H9 (cell line): Measurements from ENCODE around the gene MCEMP1. TPM values are rescaled to one million over a fixed set of nuclear protein-coding genes. Genes with fewer than 3 reads are reported as not detected.

Source experiments
- DNase-seq: peaks from one replicate; pipeline ENCODE4 v3.0.0-alpha.2; 2017
- H2AFZ ChIP-seq: one replicate; pipeline ENCODE4 v1.6.1; 2013; ENCODE audit warnings: mild to moderate bottlenecking, low read length, control low read depth, moderate library complexity
- H2AK5ac ChIP-seq: 2 replicates; pipeline ENCODE4 v1.6.1; 2013; ENCODE audit warnings: low read length, control low read depth, mixed read lengths; ENCODE audit not compliant: insufficient read length
- H2BK120ac ChIP-seq: one replicate; pipeline ENCODE4 v1.6.1; 2013; ENCODE audit warnings: low read depth, mild to moderate bottlenecking, low read length, control low read depth, inconsistent platforms; ENCODE audit not compliant: poor library complexity, severe bottlenecking
- H2BK12ac ChIP-seq: 2 replicates; pipeline ENCODE4 v1.6.1; 2013; ENCODE audit warnings: low read length, control low read depth, mixed read lengths, low read depth; ENCODE audit not compliant: insufficient read length
- H2BK15ac ChIP-seq: 2 replicates; pipeline ENCODE4 v1.6.1; 2013; ENCODE audit warnings: low read depth, low read length, control low read depth
- H2BK20ac ChIP-seq: one replicate; pipeline ENCODE4 v1.6.1; 2013; ENCODE audit warnings: low read depth, mild to moderate bottlenecking, low read length, control low read depth, inconsistent platforms; ENCODE audit not compliant: poor library complexity, severe bottlenecking
- H2BK5ac ChIP-seq: 2 replicates; pipeline ENCODE4 v1.6.1; 2013; ENCODE audit warnings: low read length, control low read depth, mixed read lengths; ENCODE audit not compliant: insufficient read length
- H3K14ac ChIP-seq: 2 replicates; pipeline ENCODE4 v1.6.1; 2013; ENCODE audit warnings: low read length, control low read depth; ENCODE audit not compliant: insufficient read depth
- H3K18ac ChIP-seq: 2 replicates; pipeline ENCODE4 v1.6.1; 2013; ENCODE audit warnings: low read depth, mild to moderate bottlenecking, mixed read lengths, low read length, control low read depth; ENCODE audit not compliant: insufficient read length
- H3K23ac ChIP-seq: 2 replicates; pipeline ENCODE4 v1.6.1; 2013; ENCODE audit warnings: low read length, control low read depth, mixed read lengths, low read depth; ENCODE audit not compliant: insufficient read length
- H3K23me2 ChIP-seq: 2 replicates; pipeline ENCODE4 v1.6.1; 2013; ENCODE audit warnings: low read depth, mild to moderate bottlenecking, mixed read lengths, low read length, control low read depth; ENCODE audit not compliant: insufficient read length, poor library complexity, severe bottlenecking
- H3K27ac ChIP-seq: 2 replicates; pipeline ENCODE4 v1.5.1; 2013; ENCODE audit warnings: low read length, control low read depth, mixed read lengths, low read depth; ENCODE audit not compliant: insufficient read length
- H3K27me3 ChIP-seq: 2 replicates; pipeline ENCODE4 v1.6.1; 2013; ENCODE audit warnings: low read length, control low read depth, inconsistent platforms; ENCODE audit not compliant: insufficient read depth
- H3K4ac ChIP-seq: 2 replicates; pipeline ENCODE4 v1.6.1; 2013; ENCODE audit warnings: low read depth, mild to moderate bottlenecking, control low read depth, inconsistent platforms, low read length, moderate library complexity
- H3K4me1 ChIP-seq: 2 replicates; pipeline ENCODE4 v1.6.1; 2013; ENCODE audit warnings: low read length, control low read depth, inconsistent platforms; ENCODE audit not compliant: insufficient read depth
- H3K4me2 ChIP-seq: 2 replicates; pipeline ENCODE4 v1.6.1; 2013; ENCODE audit warnings: low read length, control low read depth, mixed read lengths; ENCODE audit not compliant: insufficient read length, insufficient read depth
- H3K56ac ChIP-seq: 2 replicates; pipeline ENCODE4 v1.6.1; 2013; ENCODE audit warnings: low read depth, mild to moderate bottlenecking, mixed read lengths, low read length, control low read depth; ENCODE audit not compliant: insufficient read length
- H3K79me1 ChIP-seq: 2 replicates; pipeline ENCODE4 v1.6.1; 2013; ENCODE audit warnings: low read depth, mild to moderate bottlenecking, moderate library complexity, low read length, control low read depth, inconsistent platforms; ENCODE audit not compliant: insufficient read depth, poor library complexity, severe bottlenecking
- H3K79me2 ChIP-seq: 2 replicates; pipeline ENCODE4 v1.6.1; 2013; ENCODE audit warnings: low read length, control low read depth, inconsistent platforms; ENCODE audit not compliant: insufficient read depth
- H3K9ac ChIP-seq: 2 replicates; pipeline ENCODE4 v1.6.1; 2013; ENCODE audit warnings: low read length, control low read depth, mixed read lengths; ENCODE audit not compliant: insufficient read length; ENCODE audit errors: extremely low read depth
- H3K9me3 ChIP-seq: one replicate; pipeline ENCODE4 v1.6.1; 2013; ENCODE audit warnings: low read depth, low read length, inconsistent platforms; ENCODE audit not compliant: control insufficient read depth
- H3T11ph ChIP-seq: one replicate; pipeline ENCODE4 v1.6.1; 2013; ENCODE audit warnings: mild to moderate bottlenecking, low read length, control low read depth, inconsistent platforms
- H4K20me1 ChIP-seq: one replicate; pipeline ENCODE4 v1.6.1; 2013; ENCODE audit not compliant: control insufficient read depth, insufficient read length, insufficient read depth
- H4K5ac ChIP-seq: 2 replicates; pipeline ENCODE4 v1.6.1; 2013; ENCODE audit warnings: low read depth, mild to moderate bottlenecking, mixed read lengths, low read length, control low read depth; ENCODE audit not compliant: insufficient read length
- H4K8ac ChIP-seq: replicated peaks from 2 replicates; pipeline ENCODE4 v1.6.1; 2013; ENCODE audit warnings: low read length, control low read depth, mixed read lengths, low read depth; ENCODE audit not compliant: insufficient read length
- H4K91ac ChIP-seq: 2 replicates; pipeline ENCODE4 v1.6.1; 2013; ENCODE audit warnings: low read depth, mild to moderate bottlenecking, moderate library complexity, mixed read lengths, low read length, control low read depth; ENCODE audit not compliant: insufficient read length
- H3K27ac Mint-ChIP-seq, 3 experiments: 2 replicates in 2 of 3; 3 replicates in 1 of 3; pipeline ENCODE4 v1.8.0; 2020 to 2021; ENCODE audit warnings: mixed read lengths in 3 of 3, mild to moderate bottlenecking in 1 of 3, moderate library complexity in 1 of 3
- H3K27me3 Mint-ChIP-seq: 2 replicates; pipeline ENCODE4 v1.8.0; 2021; ENCODE audit warnings: low read depth, mild to moderate bottlenecking, moderate library complexity, mixed read lengths
- H3K36me3 Mint-ChIP-seq, 3 experiments: 2 replicates in 2 of 3; 3 replicates in 1 of 3; pipeline ENCODE4 v1.8.0; 2020 to 2021; ENCODE audit warnings: low read depth in 3 of 3, mixed read lengths in 3 of 3; ENCODE audit not compliant: insufficient read depth in 1 of 3
- H3K4me1 Mint-ChIP-seq, 2 experiments: 2 replicates each; pipeline ENCODE4 v1.8.0; 2020; ENCODE audit warnings: mixed read lengths in 2 of 2
- H3K4me3 Mint-ChIP-seq, 2 experiments: 2 replicates in 1 of 2; 3 replicates in 1 of 2; pipeline ENCODE4 v1.8.0; 2020 to 2021; ENCODE audit warnings: mild to moderate bottlenecking in 2 of 2, mixed read lengths in 2 of 2, moderate library complexity in 1 of 2
- H3K9me3 Mint-ChIP-seq, 2 experiments: 2 replicates in 1 of 2; 3 replicates in 1 of 2; pipeline ENCODE4 v1.8.0; 2020; ENCODE audit warnings: mild to moderate bottlenecking in 2 of 2, mixed read lengths in 2 of 2, moderate library complexity in 1 of 2
- CTCF ChIP-seq: fragments of 200-600 bp; sonication (generic); conservative IDR thresholded peaks from 3 replicates; pipeline ENCODE4 v1.8.0; 2021; ENCODE audit warnings: antibody characterized with exemption, mild to moderate bottlenecking
- WGBS: extraction: QIAGEN DNeasy Blood & Tissue Kit; methylation state at CpG from one replicate; pipeline ENCODE4 v1.1.7; 2013; ENCODE audit warnings: missing lambda C conversion rate, low lambda C conversion rate, mixed read lengths; ENCODE audit not compliant: insufficient read length; ENCODE audit errors: extremely low coverage; 5-methylcytosine and 5-hydroxymethylcytosine counted together
- total RNA-seq: library from RNA; stranded (reverse); gene quantifications from 2 replicates; pipeline ENCODE4 v1.2.1, GENCODE V29; 2021

MCEMP1 gene
- total RNA-seq, 1 experiment from 2014 or later: not detected

DNA sequence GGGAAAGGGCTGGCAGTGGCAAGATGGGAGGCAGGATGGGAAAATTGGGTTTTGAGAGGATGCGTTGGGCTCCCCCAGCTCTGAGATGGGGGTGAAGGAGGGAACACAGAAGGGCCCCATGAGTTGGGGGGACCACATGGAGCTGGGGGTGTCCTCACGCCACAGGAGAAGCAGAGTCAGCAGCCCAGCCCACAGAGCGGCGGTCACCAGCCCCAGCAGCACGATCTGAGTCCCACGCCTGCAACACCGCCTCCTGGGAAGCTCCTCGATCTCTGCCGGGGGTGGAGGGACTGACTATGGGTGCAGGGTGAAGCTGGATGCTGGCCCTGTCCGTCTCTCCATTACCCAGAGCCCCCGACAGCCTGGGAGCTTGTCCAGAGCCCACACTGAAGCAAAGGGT, 21.7 kb downstream of the MCEMP1 start:
- H2AK5ac ChIP-seq: no peak overlapping the region
- H3K14ac ChIP-seq: peak overlapping the region; percentile 63
- no peak overlapping the region for H3K27ac Mint-ChIP-seq
- no peak overlapping the region for H3K4ac ChIP-seq
- H3K4me3 Mint-ChIP-seq: no peak overlapping the region
- no peak for DNase-seq
- H2BK20ac ChIP-seq: no peak overlapping the region
- no peaks in the 10 kb centered on the region for H3K27me3 ChIP-seq
- H3K9ac ChIP-seq: no peak overlapping the region
- peaks cover 8 to 28% of the 10 kb centered on the region in 2 experiments for H3K4me1 Mint-ChIP-seq
- H2BK15ac ChIP-seq: no peak overlapping the region
- no peak overlapping the region for H2BK120ac ChIP-seq
- H3K23ac ChIP-seq: no peak overlapping the region
- H4K20me1 ChIP-seq: no peaks in the 10 kb centered on the region
- H2AFZ ChIP-seq: no peak overlapping the region
- H3K4me1 ChIP-seq: no peaks in the 10 kb centered on the region; the same call in 1 of the 2 replicates
- no peaks in the 10 kb centered on the region for H3K9me3 Mint-ChIP-seq
- H3K56ac ChIP-seq: no peak overlapping the region
- H3K79me1 ChIP-seq: no peaks in the 10 kb centered on the region
- no peak overlapping the region for H3T11ph ChIP-seq
- H3K36me3 Mint-ChIP-seq: no peaks in the 10 kb centered on the region; a peak in 1 of 7 replicates
- no peak for TF ChIP-seq CTCF
- H3K23me2 ChIP-seq: no peaks in the 10 kb centered on the region
- no peaks in the 10 kb centered on the region for H3K9me3 ChIP-seq
- no peak overlapping the region for H2BK5ac ChIP-seq
- H4K8ac ChIP-seq: no peak overlapping the region
- H4K91ac ChIP-seq: no peak overlapping the region
- WGBS: no CpG with 5 or more reads among the region's 11 CpGs
- no peaks in the 10 kb centered on the region for H3K79me2 ChIP-seq
- H2BK12ac ChIP-seq: no peak overlapping the region
- H4K5ac ChIP-seq: no peak overlapping the region
- H3K27ac ChIP-seq: no peak overlapping the region
- peaks cover 64% of the 10 kb centered on the region for H3K27me3 Mint-ChIP-seq
- H3K18ac ChIP-seq: no peak overlapping the region
- H3K4me2 ChIP-seq: no peak overlapping the region
